Measurements from ENCODE around the gene SLTM.
"Not testable (repeated sequence)": the region's sequence is repeated elsewhere in the genome, so short reads cannot be mapped to it uniquely, and the experiment has no call there.

Gene SLTM

GRCh38 chr15:58933281-58934113, at the start of gene SLTM:
Gene SLTM, minus strand, starts transcription at chr15:58933679. Its CDS starts 114 bp downstream, at chr15:58933565.
- DNase-seq, result peak; percentile 71

GRCh38 chr15:58983261-58983660, 49.8 kb upstream of the SLTM start:
- DNase-seq, result no peak

- DNase-seq, result no peak
Measured at GRCh38 chr15:58981808-58982475, 48.5 kb upstream of the SLTM start.

GRCh38 chr15:58980351-58980939, 47.0 kb upstream of the SLTM start:
- DNase-seq, result no peak

GRCh38 chr15:58977887-58978286, 44.4 kb upstream of the SLTM start:
- DNase-seq, result no peak

- no peak for DNase-seq
Measured at GRCh38 chr15:58967479-58967878, 34.0 kb upstream of the SLTM start.

GRCh38 chr15:58966698-58967097, 33.2 kb upstream of the SLTM start:
- no peak for DNase-seq

- no peak for DNase-seq
Measured at GRCh38 chr15:58962662-58963565, 29.4 kb upstream of the SLTM start.

- no peak for DNase-seq
Measured at GRCh38 chr15:58962136-58962535, 28.7 kb upstream of the SLTM start.

GRCh38 chr15:58958811-58959210, 25.3 kb upstream of the SLTM start:
- DNase-seq, result no peak

GRCh38 chr15:58957101-58957973, 23.9 kb upstream of the SLTM start:
- no peak for DNase-seq

- no peak for DNase-seq
Measured at GRCh38 chr15:58952751-58953150, 19.3 kb upstream of the SLTM start.

- DNase-seq, result no peak
Measured at GRCh38 chr15:58951388-58952007, 18.0 kb upstream of the SLTM start.

- DNase-seq, result no peak
Measured at GRCh38 chr15:58947179-58947578, 13.7 kb upstream of the SLTM start.

GRCh38 chr15:58934974-58935373, 1.5 kb upstream of the SLTM start:
- not testable (repeated sequence) for DNase-seq

GRCh38 chr15:58934521-58934920, 1.0 kb upstream of the SLTM start:
- no peak for DNase-seq

GRCh38 chr15:58934114-58934447, 602 bp upstream of the SLTM start:
- DNase-seq, result no peak

- DNase-seq, result no peak
Measured at GRCh38 chr15:58932710-58933280, 684 bp downstream of the SLTM start.

- peak; percentile 5 for DNase-seq
Measured at GRCh38 chr15:58931987-58932588, 1.4 kb downstream of the SLTM start.

- no peak for DNase-seq
Measured at GRCh38 chr15:58929891-58930416, 3.5 kb downstream of the SLTM start.

Data from DMS79 treated with DMSO at 0.1 percent for 48 hours (cell line).